ENCODE measurements around the gene CWC25.
A peak's percentile ranks its signal among the peaks of the same experiment; 100 is the strongest.

DNA sequence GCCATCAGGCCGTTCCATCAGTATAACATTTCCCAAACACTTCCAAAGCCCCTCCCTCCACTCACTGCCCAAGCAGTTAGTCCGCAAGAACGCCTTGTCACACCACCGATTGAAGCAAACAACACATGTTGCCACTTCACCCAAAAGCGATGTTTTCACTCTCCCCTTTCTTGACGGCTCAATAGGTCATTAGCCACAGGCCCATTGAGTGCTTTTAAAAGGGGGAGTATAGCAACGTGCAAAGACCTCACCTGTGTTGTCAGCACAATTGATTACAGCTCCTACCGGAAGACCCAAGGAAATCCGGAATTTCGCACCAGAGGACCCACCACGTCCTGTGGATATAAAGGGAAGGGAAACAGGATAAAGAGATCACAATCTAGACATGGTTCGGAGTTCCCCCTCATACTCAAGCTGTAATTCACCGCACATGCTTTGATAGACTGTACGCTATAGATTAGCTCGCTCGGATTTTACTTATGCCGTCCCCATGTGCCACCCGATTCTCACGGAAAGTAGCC, 27.7 kb upstream of the CWC25 start:
- no peak for TF ChIP-seq POLR2A (IDR thresholded peaks at IDR 0.05)
- TF ChIP-seq, protein P1, sequence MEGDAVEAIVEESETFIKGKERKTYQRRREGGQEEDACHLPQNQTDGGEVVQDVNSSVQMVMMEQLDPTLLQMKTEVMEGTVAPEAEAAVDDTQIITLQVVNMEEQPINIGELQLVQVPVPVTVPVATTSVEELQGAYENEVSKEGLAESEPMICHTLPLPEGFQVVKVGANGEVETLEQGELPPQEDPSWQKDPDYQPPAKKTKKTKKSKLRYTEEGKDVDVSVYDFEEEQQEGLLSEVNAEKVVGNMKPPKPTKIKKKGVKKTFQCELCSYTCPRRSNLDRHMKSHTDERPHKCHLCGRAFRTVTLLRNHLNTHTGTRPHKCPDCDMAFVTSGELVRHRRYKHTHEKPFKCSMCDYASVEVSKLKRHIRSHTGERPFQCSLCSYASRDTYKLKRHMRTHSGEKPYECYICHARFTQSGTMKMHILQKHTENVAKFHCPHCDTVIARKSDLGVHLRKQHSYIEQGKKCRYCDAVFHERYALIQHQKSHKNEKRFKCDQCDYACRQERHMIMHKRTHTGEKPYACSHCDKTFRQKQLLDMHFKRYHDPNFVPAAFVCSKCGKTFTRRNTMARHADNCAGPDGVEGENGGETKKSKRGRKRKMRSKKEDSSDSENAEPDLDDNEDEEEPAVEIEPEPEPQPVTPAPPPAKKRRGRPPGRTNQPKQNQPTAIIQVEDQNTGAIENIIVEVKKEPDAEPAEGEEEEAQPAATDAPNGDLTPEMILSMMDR (IDR thresholded peaks at IDR 0.05), result peak in 1 of 6 experiments; percentile 2

All from adrenal gland (tissue), 5 donors.